Ishikawa (cell line): Measurements from ENCODE around the gene DRC3.

ENCODE experiments used
- CEBPB ChIP-seq: IDR thresholded peaks from 2 replicates; pipeline ENCODE4 v1.6.1; 2012
- CREB1 ChIP-seq: IDR thresholded peaks from 2 replicates; pipeline ENCODE4 v1.6.1; 2012; ENCODE audit warnings: low read depth
- EGR1 ChIP-seq: IDR thresholded peaks from 2 replicates; pipeline ENCODE4 v1.6.1; 2012
- EP300 ChIP-seq: IDR thresholded peaks from 2 replicates; pipeline ENCODE4 v1.6.1; 2012; ENCODE audit warnings: borderline replicate concordance
- FOXM1 ChIP-seq: IDR thresholded peaks from 2 replicates; pipeline ENCODE4 v1.6.1; 2012; ENCODE audit warnings: low read depth, borderline replicate concordance
- MAX ChIP-seq: IDR thresholded peaks from 2 replicates; pipeline ENCODE4 v1.6.1; 2012
- NFIC ChIP-seq: IDR thresholded peaks from 2 replicates; pipeline ENCODE4 v1.6.1; 2012
- RAD21 ChIP-seq: IDR thresholded peaks from 2 replicates; pipeline ENCODE4 v1.6.1; 2012; ENCODE audit warnings: low read depth
- REST ChIP-seq: IDR thresholded peaks from 2 replicates; pipeline ENCODE4 v1.6.1; 2012; ENCODE audit warnings: low read depth, mild to moderate bottlenecking
- TAF1 ChIP-seq: IDR thresholded peaks from 2 replicates; pipeline ENCODE4 v1.6.1; 2012; ENCODE audit warnings: low read depth, mild to moderate bottlenecking
- TCF12 ChIP-seq: IDR thresholded peaks from 2 replicates; pipeline ENCODE4 v1.6.1; 2012; ENCODE audit warnings: low read depth
- TEAD4 ChIP-seq: IDR thresholded peaks from 2 replicates; pipeline ENCODE4 v1.6.1; 2012
- USF1 ChIP-seq: IDR thresholded peaks from 2 replicates; pipeline ENCODE4 v1.6.1; 2012
- YY1 ChIP-seq: IDR thresholded peaks from 2 replicates; pipeline ENCODE4 v1.6.1; 2012; ENCODE audit warnings: low read depth
- ZBTB7A ChIP-seq: IDR thresholded peaks from 2 replicates; pipeline ENCODE4 v1.6.1; 2012; ENCODE audit warnings: low read depth

Gene DRC3

GRCh38 chr17:18005496-18005895, 32.8 kb downstream of the DRC3 start:
- TF ChIP-seq MAX (no peak), CEBPB (no peak), EGR1 (no peak), FOXM1 (no peak), CREB1 (no peak)

GRCh38 chr17:18006495-18007239, 34.0 kb downstream of the DRC3 start:
- TF ChIP-seq TEAD4 (no peak), TAF1 (no peak), EGR1 (no peak), CREB1 (no peak), MAX (no peak), RAD21 (no peak), REST (no peak), EP300 (no peak), NFIC (no peak)

- TF ChIP-seq CREB1, result no peak
- no peak for TF ChIP-seq USF1
- TF ChIP-seq MAX, result no peak
- TF ChIP-seq TEAD4, result no peak
- TF ChIP-seq FOXM1, result no peak
- no peak for TF ChIP-seq TAF1
- TF ChIP-seq REST, result no peak
- no peak for TF ChIP-seq CEBPB
- no peak for TF ChIP-seq ZBTB7A
- no peak for TF ChIP-seq EP300
- TF ChIP-seq RAD21, result no peak
- no peak for TF ChIP-seq YY1
- no peak for TF ChIP-seq EGR1
- no peak for TF ChIP-seq NFIC
- TF ChIP-seq TCF12, result no peak
Observed at GRCh38 chr17:18008496-18009268, 36.0 kb downstream of the DRC3 start.

GRCh38 chr17:18009609-18010420, 37.2 kb downstream of the DRC3 start:
- TF ChIP-seq CREB1 (no peak), FOXM1 (no peak), YY1 (no peak), USF1 (no peak), TEAD4 (no peak), TAF1 (no peak), CEBPB (no peak), TCF12 (no peak), RAD21 (no peak), EGR1 (no peak), NFIC (no peak), EP300 (no peak), MAX (no peak), ZBTB7A (no peak), REST (no peak)
